Neural crest cell (in vitro differentiated cells): ENCODE measurements around the gene SRPK2. TPM values are rescaled to one million over a fixed set of nuclear protein-coding genes. Genes with fewer than 3 reads are reported as not detected.
"Not testable (repeated sequence)": the region's sequence is repeated elsewhere in the genome, so short reads cannot be mapped to it uniquely, and the experiment has no call there.

ENCODE experiments used
- DNase-seq: peaks from one replicate; pipeline ENCODE4 v3.0.0; 2021; ENCODE audit warnings: low read depth, mixed read lengths, low spot score
- H3K27ac Mint-ChIP-seq: one replicate; pipeline ENCODE4 v1.8.0; 2021; ENCODE audit warnings: mild to moderate bottlenecking, mixed read lengths; ENCODE audit not compliant: unreplicated experiment
- H3K27me3 Mint-ChIP-seq: 2 replicates; pipeline ENCODE4 v1.8.0; 2021; ENCODE audit warnings: low read depth, mild to moderate bottlenecking, mixed read lengths
- H3K36me3 Mint-ChIP-seq: 2 replicates; pipeline ENCODE4 v1.8.0; 2021; ENCODE audit warnings: low read depth, mild to moderate bottlenecking, mixed read lengths
- H3K4me1 Mint-ChIP-seq: 2 replicates; pipeline ENCODE4 v1.8.0; 2021; ENCODE audit warnings: mixed read lengths
- H3K4me3 Mint-ChIP-seq: one replicate; pipeline ENCODE4 v1.8.0; 2021; ENCODE audit warnings: mild to moderate bottlenecking, mixed read lengths
- H3K9me3 Mint-ChIP-seq: 2 replicates; pipeline ENCODE4 v1.8.0; 2021; ENCODE audit warnings: mixed read lengths
- CTCF ChIP-seq: fragments of 200-600 bp; sonication (generic); conservative IDR thresholded peaks from 2 replicates; pipeline ENCODE4 v1.5.0; 2021; ENCODE audit warnings: antibody characterized with exemption, mild to moderate bottlenecking
- total RNA-seq: library from RNA; stranded (reverse); gene quantifications from 2 replicates; pipeline ENCODE4 v1.2.1, GENCODE V29; 2021

Gene SRPK2
- total RNA-seq, 1 donor from 2014 or later = 44.6 TPM

GRCh38 chr7:105423987-105424386 lies 35.3 kb upstream of the SRPK2 start:
- no peak overlapping the region for H3K4me3 Mint-ChIP-seq
- H3K4me1 Mint-ChIP-seq = no peaks in the 10 kb centered on the region
- no peak overlapping the region for H3K27ac Mint-ChIP-seq
- no peak for TF ChIP-seq CTCF
- H3K36me3 Mint-ChIP-seq = no peaks in the 10 kb centered on the region
- peaks cover 2% of the 10 kb centered on the region for H3K9me3 Mint-ChIP-seq
- DNase-seq = no peak
- no peaks in the 10 kb centered on the region for H3K27me3 Mint-ChIP-seq

GRCh38 chr7:105413887-105414437 lies 25.2 kb upstream of the SRPK2 start:
- Mint-ChIP-seq H3K27ac (no peak overlapping the region), H3K9me3 (no peaks in the 10 kb centered on the region), H3K27me3 (no peaks in the 10 kb centered on the region), H3K36me3 (no peaks in the 10 kb centered on the region), H3K4me1 (no peaks in the 10 kb centered on the region), H3K4me3 (no peak overlapping the region)
- no peak for TF ChIP-seq CTCF
- no peak for DNase-seq

DNA sequence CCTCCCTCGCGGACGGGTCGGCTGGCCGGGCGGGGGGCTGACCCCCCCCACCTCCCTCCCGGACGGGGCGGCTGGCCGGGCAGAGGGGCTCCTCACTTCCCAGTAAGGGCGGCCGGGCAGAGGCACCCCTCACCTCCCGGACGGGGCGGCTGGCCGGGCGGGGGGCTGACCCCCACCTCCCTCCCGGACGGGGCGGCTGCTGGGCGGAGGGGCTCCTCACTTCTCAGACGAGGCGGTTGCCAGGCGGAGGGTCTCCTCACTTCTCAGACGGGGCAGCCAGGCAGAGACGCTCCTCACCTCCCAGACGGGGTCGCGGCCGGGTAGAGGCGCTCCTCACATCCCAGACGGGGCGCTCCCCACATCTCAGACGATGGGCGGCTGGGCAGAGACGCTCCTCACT lies 22.1 kb upstream of the SRPK2 start:
- DNase-seq, H3K4me1 Mint-ChIP-seq, H3K4me3 Mint-ChIP-seq, H3K27me3 Mint-ChIP-seq, H3K36me3 Mint-ChIP-seq, H3K27ac Mint-ChIP-seq, H3K9me3 Mint-ChIP-seq: not testable (repeated sequence)

- H3K4me1 Mint-ChIP-seq = not testable (repeated sequence)
These were observed 21.1 kb upstream of the SRPK2 start for GRCh38 chr7:105409775-105410174.

GRCh38 chr7:105408791-105409410 lies 20.2 kb upstream of the SRPK2 start:
- no peak for DNase-seq
- Mint-ChIP-seq H3K27ac (no peak overlapping the region), H3K9me3 (peaks cover 2% of the 10 kb centered on the region), H3K36me3 (peaks cover 2% of the 10 kb centered on the region), H3K27me3 (no peaks in the 10 kb centered on the region), H3K4me1 (no peaks in the 10 kb centered on the region), H3K4me3 (no peak overlapping the region)
- TF ChIP-seq CTCF = no peak

More at GRCh38 chr7:105409775-105410174, 21.1 kb upstream of the SRPK2 start:
- not testable (repeated sequence) for H3K27ac Mint-ChIP-seq, H3K4me3 Mint-ChIP-seq, H3K27me3 Mint-ChIP-seq, H3K36me3 Mint-ChIP-seq, H3K9me3 Mint-ChIP-seq, DNase-seq

DNA sequence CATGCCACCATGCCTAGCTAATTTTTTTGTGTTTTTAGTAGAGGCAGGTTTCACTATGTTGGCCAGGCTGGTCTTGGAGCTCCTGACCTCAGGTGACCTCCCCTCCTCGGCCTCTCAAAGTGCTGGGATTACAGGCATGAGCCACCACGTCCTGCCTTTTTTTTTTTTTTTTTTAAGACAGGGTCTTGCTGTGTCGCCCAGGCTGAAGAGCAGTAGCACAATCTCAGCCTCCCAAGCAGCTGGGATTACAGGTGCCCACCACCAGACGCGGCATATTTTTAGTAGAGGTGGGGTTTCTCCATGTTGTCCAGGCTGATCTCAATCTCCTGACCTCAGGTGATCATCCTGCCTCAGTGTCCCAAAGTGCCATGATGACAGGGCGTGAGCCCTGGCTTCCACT lies 14.4 kb upstream of the SRPK2 start:
- H3K27me3 Mint-ChIP-seq = no peaks in the 10 kb centered on the region
- no peak overlapping the region for H3K4me3 Mint-ChIP-seq
- H3K27ac Mint-ChIP-seq = no peak overlapping the region
- peaks cover 10% of the 10 kb centered on the region for H3K4me1 Mint-ChIP-seq
- no peak for TF ChIP-seq CTCF
- H3K36me3 Mint-ChIP-seq = peaks cover 2% of the 10 kb centered on the region
- no peak for DNase-seq
- H3K9me3 Mint-ChIP-seq = peaks cover 2% of the 10 kb centered on the region
